GM21528 (cell line): ENCODE results near the gene ETF1.

Experiments used
- ATAC-seq: cut with Tn5 transposase; IDR thresholded peaks from one replicate; pipeline ENCODE4 v1.9.1; 2021; ENCODE audit warnings: mild to moderate bottlenecking, moderate library complexity; ENCODE audit not compliant: unreplicated experiment, low FRiP score

Gene ETF1

DNA sequence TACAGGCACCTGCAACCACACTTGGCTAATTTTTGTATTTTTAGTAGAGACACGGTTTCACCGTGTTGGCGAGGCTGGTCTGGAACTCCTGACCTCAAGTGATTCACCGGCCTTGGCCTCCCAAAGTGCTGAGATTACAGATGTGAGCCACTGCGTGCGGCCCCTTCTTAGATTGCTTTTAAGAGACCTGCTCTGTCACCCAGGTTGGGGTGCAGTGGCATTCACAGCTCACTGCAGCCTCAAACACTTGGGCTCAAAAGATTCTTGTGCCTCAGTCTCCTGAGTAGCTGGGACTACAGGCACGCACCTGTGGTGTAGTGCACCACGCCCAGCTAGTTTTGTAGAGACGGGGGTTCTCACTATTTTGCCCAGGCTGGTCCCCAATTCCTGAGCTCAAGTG, 21.2 kb upstream of the ETF1 start:
- no peak for ATAC-seq

DNA sequence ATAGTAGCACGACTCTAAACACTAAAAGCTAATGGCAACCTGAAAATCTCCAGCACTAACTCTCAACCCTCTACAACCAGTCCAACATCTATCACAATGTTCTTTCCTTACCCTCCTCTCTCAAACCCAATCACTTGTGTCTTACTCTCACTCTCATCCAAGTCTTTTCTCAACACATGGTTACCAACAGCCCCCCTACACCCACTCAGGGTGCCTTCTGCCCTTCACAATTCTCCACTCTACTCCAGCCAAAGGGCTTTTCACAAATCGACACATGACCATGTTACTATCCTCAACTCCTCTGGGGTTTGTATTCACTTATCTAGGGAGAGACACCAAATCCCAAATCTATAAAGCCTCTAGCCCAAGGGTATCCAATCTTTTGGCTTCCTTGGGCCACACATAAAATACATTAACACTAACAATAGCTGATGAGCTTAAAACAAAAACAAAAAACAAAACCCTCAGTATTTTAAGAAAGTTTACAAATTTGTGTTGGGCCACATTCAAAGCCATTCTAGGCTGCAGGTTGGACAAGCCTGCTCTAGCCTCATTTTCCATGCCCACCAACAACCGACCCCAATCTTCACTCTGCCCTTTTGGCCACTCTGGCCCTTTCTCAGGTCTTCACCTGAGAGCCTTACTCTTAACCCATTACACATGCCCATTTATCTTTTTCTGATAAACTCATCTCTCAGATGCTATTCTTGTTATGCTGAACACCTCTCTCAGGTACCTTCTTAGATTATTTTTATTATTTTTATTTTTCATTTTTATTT, 20.5 kb upstream of the ETF1 start:
- no peak for ATAC-seq

DNA sequence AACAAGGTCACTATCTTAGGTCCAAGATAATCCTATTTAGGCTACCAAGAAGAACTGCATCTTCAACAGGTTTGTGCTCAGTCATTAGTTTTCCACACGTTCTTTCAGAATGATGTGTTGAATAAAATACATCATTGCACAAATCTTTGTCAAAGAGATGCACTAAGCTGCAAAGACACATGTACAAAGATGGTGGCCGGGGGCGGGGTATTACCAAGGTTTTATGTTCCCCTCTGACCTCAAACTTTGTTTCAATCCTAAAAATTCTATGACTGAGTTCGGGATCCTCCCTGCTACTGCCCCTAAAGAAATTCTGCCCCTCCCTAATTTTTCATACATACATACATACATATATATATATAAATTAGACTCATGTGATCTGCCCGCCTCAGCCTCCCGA, 17.9 kb upstream of the ETF1 start:
- no peak for ATAC-seq

DNA sequence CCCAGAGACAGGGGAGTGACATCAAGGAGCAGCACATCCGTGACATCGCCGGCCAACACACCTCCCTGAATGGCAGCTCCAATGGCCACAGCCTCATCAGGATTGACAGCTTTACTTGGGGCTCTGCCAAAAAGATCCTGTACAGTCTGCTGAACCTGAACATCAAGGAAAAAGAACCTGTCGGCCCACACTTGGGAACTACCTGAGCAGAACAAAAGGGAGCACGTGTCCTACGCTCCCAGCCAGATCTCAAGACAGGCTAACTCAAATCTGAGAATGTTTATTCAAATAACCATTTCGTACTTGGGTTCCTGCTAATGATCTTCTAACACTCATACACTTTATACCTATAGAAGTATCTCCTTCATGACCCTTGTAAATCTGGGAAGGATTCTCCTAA, 16.9 kb upstream of the ETF1 start:
- no peak for ATAC-seq

DNA sequence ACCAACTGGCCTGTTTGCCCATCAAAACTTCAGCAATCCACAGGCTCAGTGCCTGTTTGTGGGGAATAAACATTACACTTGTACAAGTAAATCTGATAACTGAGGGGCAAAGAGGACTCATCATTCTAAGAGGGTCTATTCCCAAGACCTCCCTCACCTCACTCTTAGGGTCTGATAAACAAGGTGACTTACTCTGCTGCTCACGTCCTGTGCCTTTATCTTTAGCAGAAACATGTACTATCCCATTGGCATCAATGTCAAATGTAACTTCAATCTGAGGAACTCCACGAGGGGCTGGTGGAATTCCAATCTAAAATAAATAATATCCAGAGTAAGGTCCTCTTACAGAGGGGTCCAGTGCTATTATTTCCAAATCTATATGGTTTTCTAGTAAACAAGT, 14.6 kb upstream of the ETF1 start:
- no peak for ATAC-seq

DNA sequence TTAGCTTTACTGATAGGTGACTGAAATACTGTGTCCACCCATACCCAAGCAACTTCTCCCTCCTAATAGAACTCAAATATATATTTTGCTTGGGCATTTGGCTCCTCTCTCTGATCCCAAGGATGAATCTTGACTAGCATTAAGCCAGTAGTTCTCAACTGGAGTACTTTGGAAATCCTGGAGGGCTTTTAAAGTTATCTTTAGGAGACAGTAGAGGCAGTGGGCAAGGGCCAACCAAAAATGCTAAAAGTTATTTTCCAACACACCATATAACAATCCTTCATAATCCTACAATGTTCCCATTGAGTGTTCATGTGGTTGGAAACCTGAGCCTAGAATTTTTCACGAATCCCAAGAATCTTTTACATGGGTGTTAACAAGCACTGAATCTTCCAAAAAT, 11.1 kb upstream of the ETF1 start:
- no peak for ATAC-seq

DNA sequence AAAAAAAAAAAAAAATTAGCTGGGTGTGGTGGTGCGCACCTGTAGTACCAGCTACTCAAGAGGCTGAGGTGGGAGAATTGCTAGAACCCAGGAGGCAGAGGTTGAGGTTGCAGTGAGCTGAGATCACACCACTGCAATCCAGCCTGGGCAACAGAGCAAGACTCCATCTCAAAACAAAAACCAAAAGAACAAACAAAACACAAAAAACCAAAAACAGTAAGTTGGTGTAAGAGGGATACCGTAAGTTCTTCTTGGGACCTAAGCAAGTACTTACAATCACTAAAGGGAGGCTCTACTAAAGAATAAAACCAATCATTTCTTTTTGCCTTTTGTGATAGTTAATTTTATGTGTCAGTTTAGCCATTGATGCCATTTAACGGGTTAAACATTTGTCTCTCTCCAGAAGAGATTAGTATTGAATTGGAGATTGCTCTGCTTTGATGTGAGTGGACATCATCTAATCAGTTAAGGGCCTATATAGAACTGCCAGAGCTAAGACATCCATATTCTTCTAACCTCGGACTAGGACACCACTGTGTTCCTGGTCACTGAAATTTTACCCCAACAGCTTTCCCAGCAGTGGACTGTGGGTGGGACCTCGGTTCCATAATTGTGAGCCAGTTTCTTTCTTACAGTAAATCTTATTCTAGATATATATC, 10.5 kb upstream of the ETF1 start:
- ATAC-seq: no peak

DNA sequence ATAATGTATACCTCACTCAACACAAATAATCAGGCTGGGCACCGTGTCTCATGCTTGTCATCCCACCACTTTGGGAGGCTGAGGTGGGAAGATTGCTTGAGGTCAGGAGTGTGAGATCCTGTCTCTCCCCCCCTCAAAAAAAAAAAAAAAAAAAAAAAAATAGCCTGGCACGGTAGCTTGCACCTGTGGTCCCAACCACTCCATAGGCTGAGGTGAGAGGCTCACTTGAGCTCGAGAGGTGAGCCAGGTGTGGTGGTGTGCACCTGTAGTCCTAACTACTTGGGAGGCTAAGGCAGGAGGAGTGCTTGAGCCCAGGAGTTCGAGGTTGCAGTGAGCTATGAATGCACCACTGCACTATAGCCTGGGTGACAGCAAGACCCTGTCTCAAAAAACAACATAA, 9.6 kb upstream of the ETF1 start:
- no peak for ATAC-seq

DNA sequence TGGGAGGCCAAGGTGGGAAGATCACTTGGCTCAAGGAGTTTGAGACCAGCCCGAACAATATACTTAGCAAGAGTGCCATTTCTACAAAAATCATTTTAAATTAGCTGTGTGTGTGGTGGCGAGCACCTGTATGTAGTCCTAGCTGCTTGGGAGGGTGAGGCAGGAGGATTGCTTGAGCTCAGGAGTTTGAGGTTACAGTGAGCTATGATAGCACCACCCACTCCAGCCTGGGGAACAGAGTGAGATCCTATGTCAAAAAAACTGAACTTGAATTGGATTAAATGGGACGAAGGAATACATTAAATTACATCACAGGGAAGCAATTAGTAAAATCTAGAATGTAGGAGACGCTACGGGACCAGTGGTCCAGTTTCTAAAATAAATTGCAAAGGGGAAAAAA, 6.4 kb upstream of the ETF1 start:
- no peak for ATAC-seq

DNA sequence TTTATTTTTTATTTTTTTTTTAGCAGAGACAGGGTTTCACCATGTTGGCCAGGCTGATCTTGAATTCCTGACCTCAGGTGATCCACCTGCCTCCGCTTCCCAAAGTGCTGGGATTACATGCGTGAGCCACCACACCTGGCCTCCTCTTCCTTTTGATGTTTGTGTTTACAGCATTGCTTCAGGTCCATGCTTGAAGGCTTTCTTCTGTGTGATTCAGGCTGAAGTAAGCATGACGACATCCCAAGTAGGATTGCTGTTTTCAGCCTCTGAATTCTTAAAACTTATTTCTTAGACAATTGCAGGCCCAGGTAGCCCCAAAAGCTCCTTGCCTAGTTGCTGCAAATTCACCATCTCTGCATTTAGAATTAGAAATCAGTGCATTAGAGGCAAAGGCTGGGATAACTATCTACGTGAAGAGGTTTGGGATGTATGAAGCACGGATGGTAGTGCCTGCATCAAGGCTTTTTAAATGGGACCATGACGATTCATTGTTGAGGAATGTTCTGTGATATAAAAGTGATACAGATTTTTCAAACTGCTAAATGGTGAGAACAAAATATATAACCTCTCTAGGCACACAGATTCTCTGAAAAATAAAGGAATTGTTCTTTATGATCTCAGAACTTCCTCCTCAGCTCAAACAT, 3.0 kb upstream of the ETF1 start:
- no peak for ATAC-seq

DNA sequence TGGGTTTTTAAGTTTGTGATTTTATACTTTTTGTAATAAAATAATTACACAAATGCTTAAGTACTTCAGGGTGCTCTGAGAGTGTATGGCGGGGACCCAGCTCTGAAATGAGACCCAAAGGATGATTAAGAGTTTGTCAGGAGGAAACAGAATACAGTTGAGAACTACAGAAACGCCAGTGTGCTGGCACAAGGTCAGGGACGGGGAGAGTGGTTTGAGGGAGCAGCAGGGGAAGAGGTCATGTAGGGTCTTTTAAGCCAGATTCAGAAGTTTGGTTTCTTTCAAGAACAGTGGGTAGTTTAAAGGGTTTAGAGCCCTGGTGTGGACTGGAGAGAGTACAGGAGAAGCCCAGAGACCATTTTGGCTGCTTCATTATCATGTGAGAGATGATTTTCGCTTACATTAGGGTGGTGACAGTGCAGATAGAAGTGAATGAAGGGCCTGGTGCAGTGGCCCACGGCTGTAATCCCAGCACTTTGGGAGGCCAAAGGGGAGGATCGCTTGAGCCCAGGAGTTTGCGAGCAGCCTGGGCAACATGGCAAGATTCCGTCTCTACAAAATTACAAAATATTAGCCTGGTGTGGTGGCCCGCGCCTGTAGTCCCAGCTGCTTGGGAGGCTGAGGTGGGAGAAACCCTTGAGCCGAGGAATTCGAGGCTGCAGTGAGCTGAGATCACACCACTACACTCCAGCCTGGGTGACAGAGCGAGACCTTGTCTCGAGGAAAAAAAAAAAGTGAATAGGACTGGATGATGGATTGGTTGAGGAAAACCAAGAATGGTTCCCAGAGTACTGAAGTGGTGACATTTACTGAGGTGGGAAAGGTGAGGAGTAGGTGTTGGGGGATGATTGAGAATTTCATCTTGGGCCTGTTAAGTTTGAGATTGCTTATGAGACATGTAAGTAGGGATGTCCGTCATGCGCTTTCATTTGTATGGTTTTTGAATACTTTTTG, 1.4 kb upstream of the ETF1 start:
- no peak for ATAC-seq

DNA sequence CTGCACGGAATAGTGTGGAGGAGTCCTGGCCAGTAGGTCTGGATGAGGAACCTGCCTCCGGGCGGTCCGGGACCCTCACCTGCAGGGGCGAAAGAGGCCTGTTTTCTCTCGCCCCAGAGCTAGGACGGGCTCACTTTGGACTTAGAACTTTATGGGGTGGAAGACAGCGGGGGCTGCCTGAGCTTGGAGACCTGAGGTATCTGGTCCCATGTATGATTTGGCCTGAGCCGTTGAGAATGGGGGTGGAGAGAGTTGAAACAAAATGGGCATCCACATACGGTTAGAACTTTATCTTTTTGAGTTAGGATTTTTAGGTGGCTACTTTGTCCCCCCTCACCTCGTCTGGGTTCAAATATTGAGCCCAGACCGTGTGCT, 681 bp upstream of the ETF1 start:
- ATAC-seq: peak; percentile 48

DNA sequence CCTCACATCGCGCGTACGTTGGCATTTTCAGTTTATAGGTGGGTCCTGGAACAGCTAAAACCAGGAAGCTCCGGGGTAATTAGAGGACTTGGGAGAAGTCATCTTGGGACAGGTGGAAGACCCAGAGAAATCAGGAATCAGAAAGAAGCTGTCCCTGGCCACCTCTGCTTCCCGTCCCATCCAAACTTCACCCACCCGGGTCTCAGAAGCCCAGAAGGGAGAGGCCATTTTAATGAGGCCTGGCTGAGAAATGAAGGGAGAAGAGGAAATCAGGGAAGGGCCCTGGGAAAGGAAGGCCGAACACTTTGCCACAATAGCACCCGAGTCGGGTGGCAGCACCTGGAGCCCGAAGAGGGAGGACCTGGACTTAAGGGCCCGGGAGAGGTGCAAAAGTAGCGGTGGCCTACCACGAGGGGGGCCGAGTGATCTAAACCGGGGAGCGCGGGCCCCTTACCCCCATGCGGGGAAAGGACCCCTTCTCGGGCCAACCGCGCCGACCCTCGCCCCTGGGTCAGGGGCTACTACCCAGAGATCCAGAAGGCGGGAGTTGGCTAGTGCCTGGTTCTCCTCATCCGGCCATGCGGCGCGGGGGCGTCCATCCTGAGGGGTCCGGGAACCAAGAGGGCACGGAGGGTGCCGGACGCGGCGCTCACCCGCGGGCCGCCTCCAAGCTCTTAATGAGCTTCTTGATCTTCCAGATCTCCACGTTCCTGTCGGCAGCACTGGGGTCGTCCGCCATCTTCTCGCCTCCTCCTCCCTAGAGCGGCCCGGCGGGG, 668 bp downstream of the ETF1 start:
- ATAC-seq: peak; percentile 11

DNA sequence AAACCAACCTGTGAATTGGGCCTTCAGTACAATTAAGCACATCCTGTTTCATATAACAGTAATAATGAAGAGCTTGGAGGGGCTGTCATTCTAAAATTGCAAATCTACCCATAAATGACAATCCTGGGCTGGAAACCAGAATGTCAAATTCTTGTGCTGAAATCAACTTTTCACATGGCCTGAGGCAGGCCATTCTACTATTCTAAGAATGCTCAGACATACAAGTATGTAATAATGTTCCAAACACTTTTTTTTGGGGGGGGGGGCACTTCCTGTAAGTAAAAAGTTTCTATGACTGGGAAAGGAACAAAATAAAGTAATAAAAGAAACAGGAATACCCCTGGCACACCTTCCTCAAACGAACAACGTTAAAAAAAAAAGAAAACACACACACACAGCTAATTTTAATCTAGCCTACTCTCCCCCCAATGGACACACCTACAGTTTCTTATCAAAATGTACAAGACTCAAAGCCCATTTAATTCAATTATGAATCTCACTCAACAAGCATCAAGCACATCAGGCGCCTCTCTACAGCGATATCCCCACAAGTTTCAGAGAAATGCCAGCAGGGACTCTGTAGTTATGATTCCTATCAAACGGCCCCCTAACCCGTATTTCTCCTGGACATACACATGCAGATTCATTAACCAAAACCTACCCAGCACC, 1.4 kb downstream of the ETF1 start:
- ATAC-seq: no peak

DNA sequence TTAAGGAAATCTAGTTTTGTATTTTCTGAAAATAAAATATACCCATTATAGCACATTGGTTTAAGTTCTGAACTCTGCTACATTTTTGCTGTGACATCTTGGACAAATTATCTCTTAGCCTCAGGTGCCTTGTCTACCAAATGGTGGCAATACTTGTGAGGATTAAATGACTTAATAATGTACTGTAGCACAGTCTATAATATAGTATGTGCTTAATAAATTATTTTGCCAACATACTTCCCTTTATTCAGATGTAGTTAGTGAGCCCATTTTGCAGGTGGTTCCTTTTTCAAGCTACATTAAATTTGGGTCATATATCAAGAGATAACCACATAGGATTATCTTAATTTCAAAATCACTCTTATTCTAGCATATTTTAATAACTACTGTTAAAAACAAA, 3.2 kb downstream of the ETF1 start:
- no peak for ATAC-seq

DNA sequence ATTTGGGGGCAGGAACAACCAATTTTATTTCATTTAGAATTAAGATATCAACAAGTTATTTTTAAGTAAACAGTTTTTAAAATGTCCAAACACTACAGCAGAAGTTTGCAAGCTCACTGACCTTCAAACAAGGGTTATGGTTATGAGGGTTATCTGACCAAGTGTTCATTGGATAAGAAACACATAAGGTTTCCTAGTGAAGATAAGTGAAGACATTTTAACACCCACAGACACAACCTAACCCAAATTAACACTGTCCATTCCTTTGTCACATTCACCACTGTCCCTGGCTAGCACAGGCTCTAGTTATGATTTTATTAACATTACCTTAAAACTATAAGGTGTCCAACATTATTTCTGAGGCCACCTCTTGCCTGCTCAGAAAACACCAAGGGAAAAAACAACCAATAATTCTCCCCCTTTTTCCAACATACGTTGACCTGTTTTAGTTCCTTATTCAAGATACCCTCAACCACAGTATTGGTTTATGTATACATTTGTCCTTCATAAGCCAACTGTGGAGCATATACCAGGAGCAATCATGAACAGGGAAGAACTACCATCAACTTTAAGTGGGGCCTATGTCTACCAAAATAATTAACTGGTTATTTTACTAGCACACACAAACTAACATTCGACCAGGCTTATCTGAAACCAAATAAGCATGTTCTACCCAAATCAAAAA, 4.0 kb downstream of the ETF1 start:
- no peak for ATAC-seq

DNA sequence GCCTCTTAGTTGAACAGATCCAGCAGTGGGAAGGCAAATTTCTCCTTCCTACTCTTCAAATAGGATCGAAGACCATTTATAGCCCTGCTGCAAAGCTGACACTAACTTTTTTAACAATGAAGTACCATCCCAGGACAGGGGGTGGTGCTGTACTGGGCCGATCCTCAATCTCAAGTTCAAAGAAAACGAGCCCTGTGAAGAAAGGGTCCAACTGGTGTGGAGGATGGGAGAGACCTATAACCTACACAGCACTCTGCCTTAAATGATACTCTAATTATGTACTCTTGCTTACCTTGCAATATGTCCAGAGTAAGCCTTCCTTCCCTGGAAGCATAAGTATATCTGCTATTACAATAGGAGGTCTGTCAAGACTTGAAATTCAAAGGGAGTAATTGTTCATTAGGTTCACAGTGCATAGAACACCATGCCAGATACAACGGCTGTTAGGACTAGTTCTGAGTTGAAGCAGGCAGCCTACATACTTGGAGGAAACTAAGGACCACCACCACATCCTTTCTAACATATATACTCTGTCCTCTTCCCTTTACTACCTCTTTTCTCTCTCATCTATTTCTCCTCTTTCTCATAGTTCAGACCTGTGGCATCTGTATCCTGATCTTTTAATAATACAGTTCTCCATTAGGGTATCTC, 6.2 kb downstream of the ETF1 start:
- no peak for ATAC-seq

DNA sequence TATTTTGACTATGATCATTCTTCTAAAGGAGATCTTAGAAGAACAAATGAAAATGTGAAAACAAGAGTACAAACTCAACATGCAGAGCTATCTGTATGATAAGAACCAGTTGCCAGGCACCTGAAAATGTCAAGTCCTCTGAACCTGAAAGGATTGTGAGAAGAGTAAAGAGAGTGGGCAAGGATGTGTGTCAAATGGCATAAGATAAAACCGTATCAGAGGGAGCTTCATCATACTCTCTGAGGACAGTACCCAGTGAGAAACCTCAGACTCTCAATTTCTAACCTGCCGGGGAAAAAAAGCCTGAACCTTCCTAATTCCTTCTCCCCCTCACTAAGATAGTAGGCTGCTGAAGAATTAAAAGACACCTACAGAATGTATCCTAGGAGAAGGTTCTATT, 6.8 kb downstream of the ETF1 start:
- no peak for ATAC-seq
